Stomach (tissue), 4 donors: ENCODE results near the gene DOCK8.

Experiments used
- EP300 ChIP-seq: sonication (generic); formaldehyde crosslinking; IDR thresholded peaks from one replicate; pipeline ENCODE4 v1.6.1; 2017; ENCODE audit warnings: antibody characterized with exemption
- POLR2A ChIP-seq, 4 donors: fragments of 450-650 bp; IDR thresholded peaks; one replicate each; pipeline ENCODE4 v1.6.1; 2016; ENCODE audit warnings: antibody characterized with exemption in 4 of 4, control low read depth in 2 of 4, mild to moderate bottlenecking in 1 of 4, moderate library complexity in 1 of 4
- POLR2AphosphoS5 ChIP-seq, 3 donors: sonication (generic); formaldehyde crosslinking; IDR thresholded peaks; one replicate each; pipeline ENCODE4 v1.6.1; 2016; ENCODE audit warnings: antibody characterized with exemption in 3 of 3
- TF ChIP-seq, protein P1 (sequence below), 7 experiments: fragments of 450-650 bp in 4 of 7; fragments of 200-600 bp in 3 of 7; sonication (generic) in 3 of 7; IDR thresholded peaks; one replicate each; pipeline ENCODE4 v1.5.1; 2016 to 2019; ENCODE audit warnings: antibody characterized with exemption in 7 of 7, control low read depth in 2 of 7, mild to moderate bottlenecking in 1 of 7

DNA sequence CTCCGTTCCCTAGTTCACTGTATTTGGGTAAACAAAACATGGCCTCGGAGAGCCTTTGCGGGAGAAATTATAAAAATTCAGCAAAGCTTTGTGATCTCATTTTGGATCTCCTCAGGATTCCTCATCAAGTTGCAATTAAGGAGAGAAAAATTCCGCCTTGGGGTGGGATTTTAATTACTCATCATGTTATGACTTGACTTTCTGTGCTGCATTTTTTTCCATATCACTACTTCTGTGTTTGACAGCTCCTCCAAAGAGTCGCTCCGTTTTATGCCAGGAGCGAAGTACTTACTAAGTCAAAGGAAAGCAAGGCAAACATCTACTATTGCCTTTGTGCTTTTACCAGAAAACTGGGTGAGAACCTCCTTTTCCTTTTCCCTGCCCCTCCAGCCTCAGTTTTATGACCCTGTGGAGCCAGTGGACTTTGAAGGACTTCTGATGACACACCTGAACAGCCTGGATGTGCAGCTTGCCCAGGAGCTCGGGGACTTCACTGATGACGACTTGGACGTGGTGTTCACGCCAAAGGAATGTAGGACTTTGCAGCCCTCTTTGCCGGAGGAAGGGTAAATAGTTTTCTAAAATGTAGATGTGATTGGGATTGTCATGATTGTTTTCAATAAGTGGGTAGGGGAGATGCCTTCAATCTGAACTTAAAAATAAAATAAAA is 71.5 kb downstream of the DOCK8 start:
- TF ChIP-seq, protein P1, sequence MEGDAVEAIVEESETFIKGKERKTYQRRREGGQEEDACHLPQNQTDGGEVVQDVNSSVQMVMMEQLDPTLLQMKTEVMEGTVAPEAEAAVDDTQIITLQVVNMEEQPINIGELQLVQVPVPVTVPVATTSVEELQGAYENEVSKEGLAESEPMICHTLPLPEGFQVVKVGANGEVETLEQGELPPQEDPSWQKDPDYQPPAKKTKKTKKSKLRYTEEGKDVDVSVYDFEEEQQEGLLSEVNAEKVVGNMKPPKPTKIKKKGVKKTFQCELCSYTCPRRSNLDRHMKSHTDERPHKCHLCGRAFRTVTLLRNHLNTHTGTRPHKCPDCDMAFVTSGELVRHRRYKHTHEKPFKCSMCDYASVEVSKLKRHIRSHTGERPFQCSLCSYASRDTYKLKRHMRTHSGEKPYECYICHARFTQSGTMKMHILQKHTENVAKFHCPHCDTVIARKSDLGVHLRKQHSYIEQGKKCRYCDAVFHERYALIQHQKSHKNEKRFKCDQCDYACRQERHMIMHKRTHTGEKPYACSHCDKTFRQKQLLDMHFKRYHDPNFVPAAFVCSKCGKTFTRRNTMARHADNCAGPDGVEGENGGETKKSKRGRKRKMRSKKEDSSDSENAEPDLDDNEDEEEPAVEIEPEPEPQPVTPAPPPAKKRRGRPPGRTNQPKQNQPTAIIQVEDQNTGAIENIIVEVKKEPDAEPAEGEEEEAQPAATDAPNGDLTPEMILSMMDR (IDR thresholded peaks at IDR 0.05): no peak
- TF ChIP-seq POLR2A (IDR thresholded peaks at IDR 0.05) (no peak), EP300 (no peak), POLR2AphosphoS5 (IDR thresholded peaks at IDR 0.05) (no peak)
